ENCODE measurements around the gene TRHDE.

The TRHDE gene

GRCh38 chr12:72359416-72359815 lies 87.2 kb downstream of the TRHDE start:
- Histone ChIP-seq H4K20me1 (ENCODE audit: low read depth, low read length) (no peaks in the 10 kb centered on the region), H3K9me2 (replicated peaks; ENCODE audit: insufficient read depth, low read length) (no peaks in the 10 kb centered on the region), H3K9me3 (ENCODE audit: insufficient read depth, low read length) (no peaks in the 10 kb centered on the region), H3K27ac (ENCODE audit: low read depth, low read length) (no peak overlapping the region), H3K4me3 (ENCODE audit: insufficient read depth, low read length, poor library complexity, severe bottlenecking) (no peak overlapping the region), H3K27me3 (ENCODE audit: low read length) (no peaks in the 10 kb centered on the region), H3F3A (ENCODE audit: insufficient read depth) (no peaks in the 10 kb centered on the region), H3K9ac (ENCODE audit: low read length) (no peak overlapping the region), H2AFZ (ENCODE audit: low read depth, low read length, severe bottlenecking) (no peak overlapping the region), H3K79me2 (ENCODE audit: insufficient read depth, low read length) (no peaks in the 10 kb centered on the region), H3K4me2 (ENCODE audit: low read depth, low read length, poor library complexity, severe bottlenecking) (no peak overlapping the region), H3K36me3 (ENCODE audit: low read length) (no peaks in the 10 kb centered on the region)
- TF ChIP-seq CTCF (IDR thresholded peaks at IDR 0.05; ENCODE audit: insufficient read depth, low read length, poor library complexity, severe bottlenecking): no peak
- no peak for TF ChIP-seq EZH2phosphoT487 (conservative IDR thresholded peaks at IDR 0.05; ENCODE audit: low read length)

GRCh38 chr12:72365151-72365550 lies 93.0 kb downstream of the TRHDE start:
- Histone ChIP-seq H3K9me3 (ENCODE audit: insufficient read depth, low read length) (no peaks in the 10 kb centered on the region), H3K4me3 (ENCODE audit: insufficient read depth, low read length, poor library complexity, severe bottlenecking) (no peak overlapping the region), H3K27ac (ENCODE audit: low read depth, low read length) (no peak overlapping the region), H3F3A (ENCODE audit: insufficient read depth) (no peaks in the 10 kb centered on the region), H4K20me1 (ENCODE audit: low read depth, low read length) (no peaks in the 10 kb centered on the region), H3K4me2 (ENCODE audit: low read depth, low read length, poor library complexity, severe bottlenecking) (no peak overlapping the region), H3K9me2 (replicated peaks; ENCODE audit: insufficient read depth, low read length) (no peaks in the 10 kb centered on the region), H3K79me2 (ENCODE audit: insufficient read depth, low read length) (no peaks in the 10 kb centered on the region), H2AFZ (ENCODE audit: low read depth, low read length, severe bottlenecking) (no peak overlapping the region), H3K36me3 (ENCODE audit: low read length) (no peaks in the 10 kb centered on the region), H3K27me3 (ENCODE audit: low read length) (no peaks in the 10 kb centered on the region), H3K9ac (ENCODE audit: low read length) (no peak overlapping the region)
- TF ChIP-seq EZH2phosphoT487 (conservative IDR thresholded peaks at IDR 0.05; ENCODE audit: low read length) (no peak), CTCF (IDR thresholded peaks at IDR 0.05; ENCODE audit: insufficient read depth, low read length, poor library complexity, severe bottlenecking) (no peak)

- Histone ChIP-seq H3K9me3 (ENCODE audit: insufficient read depth, low read length) (no peaks in the 10 kb centered on the region), H3K9me2 (replicated peaks; ENCODE audit: insufficient read depth, low read length) (no peaks in the 10 kb centered on the region), H3K79me2 (ENCODE audit: insufficient read depth, low read length) (no peaks in the 10 kb centered on the region), H3K36me3 (ENCODE audit: low read length) (no peaks in the 10 kb centered on the region), H3K9ac (ENCODE audit: low read length) (no peak overlapping the region), H4K20me1 (ENCODE audit: low read depth, low read length) (no peaks in the 10 kb centered on the region), H2AFZ (ENCODE audit: low read depth, low read length, severe bottlenecking) (no peak overlapping the region), H3K27ac (ENCODE audit: low read depth, low read length) (no peak overlapping the region), H3K27me3 (ENCODE audit: low read length) (no peaks in the 10 kb centered on the region), H3F3A (ENCODE audit: insufficient read depth) (no peaks in the 10 kb centered on the region), H3K4me3 (ENCODE audit: insufficient read depth, low read length, poor library complexity, severe bottlenecking) (no peak overlapping the region), H3K4me2 (ENCODE audit: low read depth, low read length, poor library complexity, severe bottlenecking) (no peak overlapping the region)
- TF ChIP-seq CTCF (IDR thresholded peaks at IDR 0.05; ENCODE audit: insufficient read depth, low read length, poor library complexity, severe bottlenecking) (no peak), EZH2phosphoT487 (conservative IDR thresholded peaks at IDR 0.05; ENCODE audit: low read length) (no peak)
Observed at GRCh38 chr12:72366255-72366654, 94.1 kb downstream of the TRHDE start.

Data from SU-DHL-6 (cell line).